Thyroid gland (tissue), 4 donors: Measurements from ENCODE around the gene NEDD4L. TPM values are rescaled to one million over a fixed set of nuclear protein-coding genes. Genes with fewer than 3 reads are reported as not detected.

ENCODE experiments used
- DNase-seq, 2 donors: peaks; one replicate each; pipeline ENCODE4 v3.0.0-alpha.2; 2019
- H3K27ac ChIP-seq, 3 donors: fragments of 200-600 bp; sonication (generic); 1 replicate in 2 of 3; 2 replicates in 1 of 3; pipeline ENCODE4 v1.5.1; 2016 to 2019; ENCODE audit warnings: mild to moderate bottlenecking in 1 of 3, moderate library complexity in 1 of 3
- H3K27me3 ChIP-seq: fragments of 200-600 bp; sonication (generic); one replicate; pipeline ENCODE4 v1.5.1; 2019
- H3K36me3 ChIP-seq, 2 donors: fragments of 200-600 bp; sonication (generic); one replicate each; pipeline ENCODE4 v1.5.1; 2016 to 2019
- H3K4me1 ChIP-seq, 2 donors: fragments of 200-600 bp; sonication (generic); one replicate each; pipeline ENCODE4 v1.5.1; 2017 to 2019
- H3K4me3 ChIP-seq, 3 donors: fragments of 200-600 bp; sonication (generic); replicated peaks in 1 of 3; 1 replicate in 2 of 3; 2 replicates in 1 of 3; pipeline ENCODE4 v1.5.1; 2016; ENCODE audit warnings: mild to moderate bottlenecking in 1 of 3
- H3K9me3 ChIP-seq: fragments of 200-600 bp; sonication (generic); one replicate; pipeline ENCODE4 v1.5.1; 2017
- POLR2A ChIP-seq, 2 donors: fragments of 450-650 bp; IDR thresholded peaks; one replicate each; pipeline ENCODE4 v1.6.1; 2017; ENCODE audit warnings: antibody characterized with exemption in 2 of 2, mild to moderate bottlenecking in 2 of 2, moderate library complexity in 1 of 2
- WGBS, 2 donors: methylation state at CpG; one replicate each; pipeline ENCODE4 v1.1.5; 2017; 5-methylcytosine and 5-hydroxymethylcytosine counted together
- intact Hi-C: fragments of 100-400 bp; cut with DNase I; formaldehyde crosslinking; loops from one replicate; pipeline ENCODE4 v1.15.1; 2023
- total RNA-seq, 4 donors: library from RNA; depleted of rRNA; stranded (reverse); fragments of >200 nt; gene quantifications; one replicate each; pipeline ENCODE4 v1.2.3, GENCODE V29; 2016
- TF ChIP-seq, protein P1 (sequence below), 6 experiments: fragments of 200-600 bp in 3 of 6; fragments of 450-650 bp in 3 of 6; sonication (generic) in 3 of 6; IDR thresholded peaks; one replicate each; pipeline ENCODE4 v1.5.1; 2016 to 2019; ENCODE audit warnings: antibody characterized with exemption in 6 of 6, mild to moderate bottlenecking in 2 of 6, inconsistent platforms in 1 of 6, moderate library complexity in 1 of 6

Gene NEDD4L
- total RNA-seq, 4 donors from 2014 or later, result 61.5 to 105 (median 78.0) TPM

- no peak for TF ChIP-seq POLR2A (IDR thresholded peaks at IDR 0.05)
- TF ChIP-seq, protein P1, sequence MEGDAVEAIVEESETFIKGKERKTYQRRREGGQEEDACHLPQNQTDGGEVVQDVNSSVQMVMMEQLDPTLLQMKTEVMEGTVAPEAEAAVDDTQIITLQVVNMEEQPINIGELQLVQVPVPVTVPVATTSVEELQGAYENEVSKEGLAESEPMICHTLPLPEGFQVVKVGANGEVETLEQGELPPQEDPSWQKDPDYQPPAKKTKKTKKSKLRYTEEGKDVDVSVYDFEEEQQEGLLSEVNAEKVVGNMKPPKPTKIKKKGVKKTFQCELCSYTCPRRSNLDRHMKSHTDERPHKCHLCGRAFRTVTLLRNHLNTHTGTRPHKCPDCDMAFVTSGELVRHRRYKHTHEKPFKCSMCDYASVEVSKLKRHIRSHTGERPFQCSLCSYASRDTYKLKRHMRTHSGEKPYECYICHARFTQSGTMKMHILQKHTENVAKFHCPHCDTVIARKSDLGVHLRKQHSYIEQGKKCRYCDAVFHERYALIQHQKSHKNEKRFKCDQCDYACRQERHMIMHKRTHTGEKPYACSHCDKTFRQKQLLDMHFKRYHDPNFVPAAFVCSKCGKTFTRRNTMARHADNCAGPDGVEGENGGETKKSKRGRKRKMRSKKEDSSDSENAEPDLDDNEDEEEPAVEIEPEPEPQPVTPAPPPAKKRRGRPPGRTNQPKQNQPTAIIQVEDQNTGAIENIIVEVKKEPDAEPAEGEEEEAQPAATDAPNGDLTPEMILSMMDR (IDR thresholded peaks at IDR 0.05), result no peak
- H3K36me3 ChIP-seq, result no peaks in the 10 kb centered on the region
- H3K27me3 ChIP-seq, result no peaks in the 10 kb centered on the region
- 50 to 55% methylated on average over 3 of the region's 3 CpGs for WGBS, 2 donors
- H3K27ac ChIP-seq, result no peak overlapping the region
- no peak for DNase-seq
- H3K9me3 ChIP-seq, result no peaks in the 10 kb centered on the region
- H3K4me3 ChIP-seq, result no peak overlapping the region
- peaks cover 0 to 4% of the 10 kb centered on the region in 2 donors for H3K4me1 ChIP-seq
- intact Hi-C loops, result no loop called here
Observed at GRCh38 chr18:58061349-58061748, 17.3 kb downstream of the NEDD4L start.

GRCh38 chr18:58064406-58064998, 20.5 kb downstream of the NEDD4L start:
- Histone ChIP-seq H3K4me3 (no peak overlapping the region), H3K36me3 (no peaks in the 10 kb centered on the region), H3K9me3 (no peaks in the 10 kb centered on the region), H3K4me1 (peaks cover 8 to 15% of the 10 kb centered on the region in 2 donors), H3K27me3 (no peaks in the 10 kb centered on the region), H3K27ac (no peak overlapping the region)
- no peak for DNase-seq
- WGBS, 2 donors, result 82 to 84% methylated on average over 9 to 10 of the region's 10 CpGs
- intact Hi-C loops, result no loop called here
- TF ChIP-seq POLR2A (IDR thresholded peaks at IDR 0.05), result no peak
- TF ChIP-seq, protein P1 (IDR thresholded peaks at IDR 0.05), result no peak

GRCh38 chr18:58065956-58066355, 21.9 kb downstream of the NEDD4L start:
- no peak for TF ChIP-seq POLR2A (IDR thresholded peaks at IDR 0.05)
- TF ChIP-seq, protein P1 (IDR thresholded peaks at IDR 0.05), result no peak
- H3K27me3 ChIP-seq, result no peaks in the 10 kb centered on the region
- WGBS, 2 donors, result 92 to 95% methylated on average over 3 of the region's 3 CpGs
- intact Hi-C loops, result no loop called here
- no peak overlapping the region for H3K4me3 ChIP-seq
- no peaks in the 10 kb centered on the region for H3K36me3 ChIP-seq
- H3K4me1 ChIP-seq, result peaks cover 8 to 15% of the 10 kb centered on the region in 2 donors
- H3K27ac ChIP-seq, result no peak overlapping the region
- H3K9me3 ChIP-seq, result no peaks in the 10 kb centered on the region
- DNase-seq, result no peak

DNA sequence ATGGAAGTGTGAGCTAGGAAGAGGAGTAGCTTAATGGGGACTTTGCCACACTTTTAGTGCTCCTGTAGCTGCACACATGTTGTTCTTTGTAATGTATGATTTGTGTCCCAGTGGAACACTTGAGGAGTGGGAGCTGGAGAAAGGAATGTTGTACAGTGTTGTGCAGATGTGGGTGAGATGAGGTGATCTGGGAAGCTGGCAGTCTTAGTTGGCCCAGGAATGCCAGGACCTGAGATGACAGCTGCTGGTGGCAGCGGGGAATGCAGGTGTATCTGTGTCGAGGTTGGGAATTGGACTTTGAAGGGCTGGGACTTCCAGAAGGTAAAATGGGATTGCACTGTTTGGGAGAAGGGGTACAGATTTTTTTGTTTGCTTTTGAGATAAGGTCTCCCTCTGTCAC, 23.6 kb downstream of the NEDD4L start:
- no peak for DNase-seq
- no peaks in the 10 kb centered on the region for H3K9me3 ChIP-seq
- no peak overlapping the region for H3K4me3 ChIP-seq
- no peaks in the 10 kb centered on the region for H3K36me3 ChIP-seq
- H3K4me1 ChIP-seq, result peaks cover 8 to 15% of the 10 kb centered on the region in 2 donors
- intact Hi-C loops, result no loop called here
- 94 to 95% methylated on average over 2 of the region's 2 CpGs for WGBS, 2 donors
- no peak for TF ChIP-seq POLR2A (IDR thresholded peaks at IDR 0.05)
- TF ChIP-seq, protein P1 (IDR thresholded peaks at IDR 0.05), result no peak
- H3K27me3 ChIP-seq, result no peaks in the 10 kb centered on the region
- peak overlapping the region in 1 of 3 donors; percentile 3 for H3K27ac ChIP-seq

GRCh38 chr18:58069099-58069498, 25.1 kb downstream of the NEDD4L start:
- DNase-seq, result no peak
- intact Hi-C loops, result no loop called here
- no peak for TF ChIP-seq POLR2A (IDR thresholded peaks at IDR 0.05)
- TF ChIP-seq, protein P1 (IDR thresholded peaks at IDR 0.05), result no peak

More at GRCh38 chr18:58069099-58069498, 25.1 kb downstream of the NEDD4L start:
- Histone ChIP-seq H3K27ac (no peak overlapping the region), H3K9me3 (no peaks in the 10 kb centered on the region), H3K36me3 (no peaks in the 10 kb centered on the region), H3K4me3 (no peak overlapping the region), H3K4me1 (peaks cover 8 to 15% of the 10 kb centered on the region in 2 donors), H3K27me3 (no peaks in the 10 kb centered on the region)
